ENCODE data around the gene ZNF217.
"Not testable (repeated sequence)": the region's sequence is repeated elsewhere in the genome, so short reads cannot be mapped to it uniquely, and the experiment has no call there.

Gene ZNF217

GRCh38 chr20:53622247-53623133, 28.9 kb upstream of the ZNF217 start:
- no peak for DNase-seq (ENCODE audit: low read depth)

DNA sequence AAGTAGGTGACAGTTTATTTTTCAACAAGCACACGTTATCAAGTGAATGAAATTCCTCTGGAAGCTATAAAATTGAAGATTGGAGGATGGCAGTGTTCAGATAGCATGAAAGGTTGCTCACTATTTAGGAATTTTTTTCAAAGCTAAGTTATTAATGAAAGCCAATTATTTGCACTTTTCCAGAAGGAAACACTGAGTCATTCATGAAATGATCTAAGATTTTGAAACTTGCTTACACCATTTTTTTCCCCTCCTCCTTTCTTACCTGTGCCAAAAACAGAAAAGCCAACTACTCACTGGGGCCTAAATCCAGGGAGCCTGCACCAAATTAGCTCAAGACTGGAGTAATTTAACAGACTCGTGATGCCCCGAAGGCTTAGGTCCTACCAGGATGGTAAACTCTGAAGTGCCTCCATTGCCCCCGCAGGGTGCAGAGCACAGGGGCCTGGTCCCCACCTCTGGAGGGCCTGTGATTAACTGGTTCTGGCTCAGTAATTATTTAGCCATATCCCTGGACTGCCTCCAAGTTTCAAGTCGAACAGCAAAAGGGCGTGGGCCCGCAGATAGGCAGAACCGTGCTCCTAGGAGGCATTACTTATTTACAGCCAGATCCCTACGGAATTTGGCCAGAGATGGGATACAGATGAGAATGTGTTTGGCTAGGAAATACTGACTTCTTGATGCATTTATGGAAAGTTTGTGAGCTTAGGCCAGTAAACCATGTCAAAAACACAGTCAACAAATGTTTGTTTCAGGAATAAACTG, 28.0 kb upstream of the ZNF217 start:
- no peak for DNase-seq (ENCODE audit: low read depth)

GRCh38 chr20:53618490-53619000, 24.9 kb upstream of the ZNF217 start:
- DNase-seq (ENCODE audit: low read depth), result not testable (repeated sequence)

DNA sequence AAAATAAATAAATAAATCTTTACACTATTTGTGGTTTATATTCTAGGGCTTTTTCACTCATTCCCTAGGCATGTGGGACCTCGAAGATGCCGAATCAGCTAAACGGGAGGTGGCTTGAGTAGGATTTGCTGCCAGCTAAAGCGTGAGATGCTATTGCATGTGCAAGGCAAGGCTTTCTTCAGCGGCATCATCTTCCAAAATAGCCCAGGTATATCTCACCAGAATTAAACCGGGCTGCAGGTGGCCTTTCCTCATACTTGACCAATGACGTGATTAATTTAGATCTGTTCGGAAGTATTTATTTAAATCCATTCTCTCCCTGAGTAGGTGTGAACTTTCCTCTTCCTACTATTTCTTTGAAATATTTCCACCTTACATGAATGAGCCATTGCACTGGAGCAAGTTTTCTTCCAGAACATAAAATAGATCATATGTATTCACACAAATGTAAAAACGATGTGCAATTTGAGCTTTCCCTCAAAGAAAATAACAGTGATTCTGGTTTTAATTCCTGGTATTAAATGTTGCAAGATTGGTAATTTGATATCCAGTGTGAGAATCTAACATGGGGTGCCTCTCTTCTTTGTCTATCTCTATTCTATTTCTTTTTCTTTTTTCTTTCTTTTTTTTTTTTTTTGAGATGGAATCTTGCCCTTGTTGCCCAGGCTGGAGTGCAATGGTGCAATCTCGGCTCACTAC, 24.3 kb upstream of the ZNF217 start:
- no peak for DNase-seq (ENCODE audit: low read depth)

DNA sequence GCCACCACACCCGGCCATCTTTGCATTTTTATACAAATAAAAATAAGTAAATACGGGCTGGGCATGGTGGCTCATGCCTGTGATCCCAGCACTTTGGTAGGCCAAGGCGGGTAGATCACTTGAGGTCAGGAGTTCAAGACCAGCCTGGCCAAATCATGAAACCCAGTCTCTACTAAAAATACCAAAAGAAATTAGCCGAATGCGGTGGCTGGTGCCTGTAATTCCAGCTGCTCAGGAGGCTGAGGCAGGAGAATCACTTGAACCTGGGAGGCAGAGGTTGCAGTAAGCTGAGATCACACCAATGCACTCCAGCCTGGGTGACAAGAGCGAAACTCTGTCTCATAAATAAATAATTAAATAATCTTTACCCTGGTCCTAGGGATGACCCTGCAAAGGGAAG, 22.9 kb upstream of the ZNF217 start:
- not testable (repeated sequence) for DNase-seq (ENCODE audit: low read depth)

DNA sequence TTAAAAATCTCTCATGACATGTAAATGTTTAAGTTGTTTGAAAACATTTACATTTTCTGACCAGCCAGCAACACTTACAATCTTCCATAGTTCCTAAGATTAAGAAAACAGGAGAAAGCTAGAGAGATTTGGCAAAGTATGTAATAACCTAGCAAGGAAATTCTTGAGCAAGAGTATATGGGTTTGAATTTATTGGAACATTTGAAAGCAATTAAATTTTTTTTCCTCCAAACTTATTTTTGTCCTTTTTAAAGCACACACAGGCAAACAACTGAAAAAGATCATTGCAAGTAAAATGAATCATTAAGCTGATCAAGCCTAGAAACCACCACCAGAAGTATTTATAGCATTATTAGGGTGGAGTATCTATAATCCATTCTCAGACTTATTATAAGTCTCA, 20.1 kb upstream of the ZNF217 start:
- no peak for DNase-seq (ENCODE audit: low read depth)

- not testable (repeated sequence) for DNase-seq (ENCODE audit: low read depth)
Observed at GRCh38 chr20:53612289-53612688, 18.6 kb upstream of the ZNF217 start.

DNA sequence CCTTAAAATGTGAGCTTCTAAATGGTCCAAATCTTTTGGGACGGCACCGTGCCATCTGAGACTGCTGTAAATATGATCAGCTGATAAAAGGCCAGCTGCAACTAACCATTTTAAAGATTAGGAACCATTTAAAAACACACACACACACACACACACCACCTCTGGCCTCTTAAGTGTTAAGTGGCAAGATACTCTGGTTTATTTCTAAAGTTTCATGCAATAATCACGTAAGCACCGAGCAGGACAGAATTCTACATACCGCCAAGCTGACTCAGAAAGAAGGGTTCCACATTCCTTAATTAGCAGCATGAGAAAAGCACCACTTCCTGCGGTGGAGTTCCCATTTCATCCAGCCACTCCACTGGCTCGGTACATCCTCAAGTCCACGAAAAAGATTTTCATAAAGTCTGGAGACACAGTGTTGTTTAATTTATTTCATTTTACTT, 17.8 kb upstream of the ZNF217 start:
- no peak for DNase-seq (ENCODE audit: low read depth)

- DNase-seq (ENCODE audit: low read depth), result peak; percentile 51
Observed at GRCh38 chr20:53609491-53610445, 16.1 kb upstream of the ZNF217 start.

DNA sequence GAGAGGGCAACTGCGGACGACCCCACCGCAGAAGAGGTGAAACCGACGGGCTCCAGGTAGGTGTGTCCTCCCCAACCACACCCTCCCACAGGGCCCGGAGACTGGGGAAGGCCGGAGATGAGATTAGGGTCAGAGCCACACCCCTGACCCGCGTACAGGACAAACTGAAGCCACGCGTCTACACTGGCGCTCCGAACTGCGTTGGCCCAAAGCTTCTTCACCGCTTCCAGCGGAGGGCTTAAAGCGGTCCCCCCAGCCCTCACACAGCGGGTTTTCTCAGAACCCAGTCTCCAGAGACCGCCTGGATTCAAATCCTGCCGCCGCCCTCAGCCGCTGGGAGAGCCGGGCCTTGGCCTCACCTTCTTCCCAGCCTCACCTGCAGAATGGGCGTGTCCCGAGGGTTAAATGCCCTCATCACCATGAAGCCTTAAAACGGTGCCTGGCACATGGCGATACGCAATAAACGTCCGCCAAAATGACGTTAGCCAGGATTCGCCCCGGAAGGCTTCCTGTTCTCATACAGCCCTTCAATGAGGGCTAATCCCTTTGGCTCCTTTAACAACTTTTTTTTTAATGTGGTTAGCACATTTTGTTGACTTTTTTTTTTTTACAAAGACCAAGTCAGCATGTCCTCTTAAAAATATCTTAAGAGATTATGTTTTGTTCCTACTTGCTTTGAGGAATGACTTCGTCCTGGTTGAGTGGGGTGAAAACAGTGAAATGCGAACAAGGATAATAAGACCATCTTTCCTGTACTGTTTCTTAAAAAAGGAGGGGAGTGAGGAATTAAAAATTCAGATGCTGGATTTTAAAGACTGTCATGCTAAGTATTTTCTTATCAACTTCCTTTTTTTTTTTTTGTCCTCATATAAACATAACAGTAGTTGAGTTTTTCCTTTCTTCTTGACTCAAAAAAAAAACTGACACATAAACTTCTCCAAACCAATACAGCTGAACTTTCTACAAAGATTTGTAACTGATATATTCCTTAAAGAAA, 15.1 kb upstream of the ZNF217 start:
- no peak for DNase-seq (ENCODE audit: low read depth)

GRCh38 chr20:53608071-53608455, 14.4 kb upstream of the ZNF217 start:
- no peak for DNase-seq (ENCODE audit: low read depth)

DNA sequence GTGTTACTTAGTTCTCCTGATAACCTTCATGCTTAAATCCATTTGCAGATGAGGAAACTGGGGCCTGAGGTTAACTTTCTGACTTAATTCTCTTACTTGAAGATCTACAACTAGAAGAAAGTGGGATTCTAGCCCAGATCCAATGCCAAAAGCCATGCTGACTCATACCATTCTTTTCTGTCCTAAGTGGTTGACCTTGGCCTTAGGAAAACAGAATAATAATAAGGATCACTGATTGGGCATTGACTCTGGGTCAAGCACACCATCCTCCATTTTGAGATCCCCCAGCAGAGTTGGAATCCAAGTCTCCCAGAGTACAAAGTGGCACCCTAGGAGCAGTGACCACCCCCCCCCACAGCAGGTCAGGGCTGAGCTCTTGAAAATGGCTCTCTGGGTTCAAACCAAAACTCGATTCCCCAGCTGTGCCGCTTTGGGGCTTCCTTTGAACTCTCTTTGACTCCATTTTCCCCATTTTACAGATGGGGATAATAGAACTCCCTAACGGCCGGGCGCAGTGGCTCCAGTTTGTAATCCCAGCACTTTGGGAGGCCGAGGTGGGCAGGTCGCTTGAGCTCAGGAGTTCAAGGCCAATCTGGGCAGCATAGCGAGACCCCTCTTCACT, 12.8 kb upstream of the ZNF217 start:
- no peak for DNase-seq (ENCODE audit: low read depth)

DNA sequence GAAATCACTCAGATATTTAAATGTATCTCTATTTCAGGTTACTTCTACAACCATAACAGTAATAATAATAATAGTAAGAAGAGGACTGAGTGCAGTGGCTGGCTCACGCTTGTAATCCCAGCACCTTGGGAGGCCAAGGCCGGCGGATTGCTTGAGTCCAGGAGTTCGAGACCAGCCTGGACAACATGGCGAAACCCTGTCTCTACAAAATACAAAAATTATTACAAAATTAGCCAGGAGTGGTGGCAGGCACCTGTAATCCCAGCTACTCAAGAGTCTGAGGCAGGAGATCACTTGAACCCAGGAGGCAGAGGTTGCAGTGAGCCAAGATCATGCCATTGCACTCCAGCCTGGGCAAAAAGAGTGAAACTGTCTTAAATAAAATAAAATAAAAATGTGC, 11.8 kb upstream of the ZNF217 start:
- DNase-seq (ENCODE audit: low read depth), result not testable (repeated sequence)

DNA sequence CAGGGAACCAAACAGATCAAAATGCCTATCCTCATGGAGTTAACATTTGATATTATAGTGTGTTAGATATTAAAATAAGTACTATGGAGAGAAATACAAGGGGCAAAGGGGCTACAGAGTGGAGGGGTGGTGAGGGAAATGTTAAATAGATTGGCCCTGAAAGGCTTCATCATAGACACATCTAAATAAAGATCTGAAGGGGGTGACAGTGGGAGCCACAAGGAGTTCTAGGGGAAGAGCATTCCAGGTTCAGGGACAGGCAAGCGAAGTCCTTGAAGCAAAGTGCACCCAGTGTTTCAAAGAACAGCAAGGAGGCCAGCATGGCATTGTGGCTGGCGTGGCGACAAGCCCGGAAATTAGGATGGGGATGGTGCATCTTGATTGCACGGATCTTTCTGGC, 11.2 kb upstream of the ZNF217 start:
- DNase-seq (ENCODE audit: low read depth), result not testable (repeated sequence)

DNA sequence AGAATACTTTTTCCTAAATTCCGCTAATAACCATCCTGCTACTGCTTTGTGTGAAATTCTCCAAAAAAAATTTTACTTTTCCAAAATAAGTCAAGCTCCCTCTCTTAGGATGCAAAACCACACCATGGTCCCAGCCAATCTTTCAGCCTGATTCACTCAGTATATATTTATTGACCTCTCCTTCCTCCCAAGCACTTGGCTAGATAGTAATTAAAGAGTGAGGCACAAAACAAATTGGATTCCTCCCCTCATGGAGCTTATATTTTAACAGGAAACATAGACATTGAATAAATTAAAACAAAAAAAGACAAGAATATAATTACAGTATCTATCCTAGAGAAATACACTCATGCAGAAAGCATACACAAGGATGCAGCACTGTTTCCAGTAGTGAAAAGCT, 9.0 kb upstream of the ZNF217 start:
- DNase-seq (ENCODE audit: low read depth), result no peak

GRCh38 chr20:53599910-53600632, 6.4 kb upstream of the ZNF217 start:
- DNase-seq (ENCODE audit: low read depth), result no peak

DNA sequence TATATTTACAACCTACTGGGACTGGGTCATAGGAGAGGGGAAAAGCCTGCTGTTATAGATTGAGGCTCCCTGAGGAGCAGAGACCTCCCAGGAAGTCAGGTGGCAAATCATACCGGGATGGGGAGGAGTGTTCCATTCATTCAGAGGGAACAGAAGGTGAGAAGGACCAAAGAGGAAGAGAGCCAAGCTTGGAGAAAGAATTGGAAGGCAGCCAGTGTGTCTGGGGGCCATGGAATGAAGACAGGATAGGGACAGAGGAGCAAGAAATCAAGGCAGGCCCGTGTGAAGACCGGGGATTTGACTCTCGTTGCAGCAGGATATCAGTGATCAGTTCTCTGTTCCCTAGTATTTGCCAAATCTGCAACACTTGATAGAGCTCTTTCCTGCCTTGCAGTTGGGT, 5.7 kb upstream of the ZNF217 start:
- DNase-seq (ENCODE audit: low read depth), result no peak

DNA sequence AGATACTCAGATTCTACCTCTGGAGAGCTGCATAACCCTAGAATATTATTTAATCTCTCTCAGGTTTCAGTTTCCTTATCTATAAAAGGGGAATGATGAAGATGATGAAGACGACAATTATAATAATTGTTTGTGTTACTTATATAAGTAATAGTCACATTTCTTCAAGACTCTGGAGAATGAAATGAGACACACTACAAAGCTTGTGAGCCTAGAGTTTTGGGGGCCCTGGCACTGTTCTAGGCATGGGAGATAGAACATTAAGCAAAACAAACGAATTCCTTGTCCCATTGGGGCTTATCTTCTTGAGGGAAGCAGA, 5.4 kb upstream of the ZNF217 start:
- DNase-seq (ENCODE audit: low read depth), result no peak
